A549 (cell line): ENCODE data around the gene SIN3A. TPM values are rescaled to one million over a fixed set of nuclear protein-coding genes. Genes with fewer than 3 reads are reported as not detected.

Experiments
- ATAC-seq, 2 experiments: fragments of 200-7000 bp in 1 of 2; fragments of >200 bp in 1 of 2; cut with Nextera tagmentation in 1 of 2; cut with Tn5 transposase in 1 of 2; 3 replicates each; pipeline versions ENCODE4 v1.8.0 to v1.9.1; 2018 to 2020; ENCODE audit warnings: mild to moderate bottlenecking in 1 of 2, moderate library complexity in 1 of 2
- CTCF ChIA-PET: fragments of 300-600 bp; sonication (Branson Sonifier 250); formaldehyde crosslinking; extraction: SDS; loops from one replicate; lab custom pipeline; 2021; ENCODE audit warnings: antibody characterized with exemption, inconsistent platforms; lab: Yijun Ruan, JAX
- POLR2A ChIA-PET: fragments of 350-600 bp; formaldehyde crosslinking; extraction: SDS; loops from one replicate; lab custom pipeline; 2021; ENCODE audit warnings: antibody characterized with exemption, inconsistent platforms; lab: Yijun Ruan, JAX
- DNase-seq, 2 experiments: peaks; one replicate each; pipeline versions ENCODE4 v3.0.0 to v3.0.0-alpha.2; 2011 to 2016; ENCODE audit warnings: low read depth in 1 of 2, low spot score in 1 of 2
- FAIRE-seq: peaks from 2 replicates; lab custom pipeline; 2011; peaks lifted over from hg19 to GRCh38; lab: Jason Lieb, UNC
- H3K27ac ChIP-seq, 2 experiments: fragments of >200 bp; sonication (Bioruptor Twin); formaldehyde crosslinking; 3 replicates each; pipeline ENCODE4 v1.5.1; 2016 to 2017
- H3K4me1 ChIP-seq: fragments of >200 bp; sonication (Bioruptor Twin); formaldehyde crosslinking; 3 replicates; pipeline ENCODE4 v1.6.1; 2016
- H3K4me2 ChIP-seq: fragments of >200 bp; sonication (Bioruptor Twin); formaldehyde crosslinking; 3 replicates; pipeline ENCODE4 v1.6.1; 2016
- H3K4me3 ChIP-seq: fragments of >200 bp; sonication (Bioruptor Twin); formaldehyde crosslinking; 3 replicates; pipeline ENCODE4 v1.5.1; 2016
- H3K9me3 ChIP-seq: fragments of >200 bp; sonication (Bioruptor Twin); formaldehyde crosslinking; 3 replicates; pipeline ENCODE4 v1.6.1; 2016
- BCL3 ChIP-seq: fragments of >200 bp; sonication (Bioruptor Twin); formaldehyde crosslinking; IDR thresholded peaks from 3 replicates; pipeline ENCODE4 v1.6.1; 2016
- CBX2 ChIP-seq: fragments of 200-600 bp; sonication (generic); IDR thresholded peaks from 2 replicates; pipeline ENCODE4 v1.6.1; 2016; ENCODE audit warnings: low read depth, mild to moderate bottlenecking, borderline replicate concordance
- CBX8 ChIP-seq: fragments of 200-600 bp; sonication (generic); IDR thresholded peaks from 2 replicates; pipeline ENCODE4 v1.6.1; 2016
- CEBPB ChIP-seq, 2 experiments: fragments of >200 bp in 1 of 2; sonication (Bioruptor Twin) in 1 of 2; formaldehyde crosslinking in 1 of 2; IDR thresholded peaks; 2 replicates each; pipeline ENCODE4 v1.6.1; 2012 to 2016
- CHD2 ChIP-seq: fragments of 150-350 bp; IDR thresholded peaks from 2 replicates; pipeline ENCODE4 v1.6.1; 2014; ENCODE audit warnings: low read length; ENCODE audit not compliant: partially characterized antibody
- EHF ChIP-seq: fragments of 250-450 bp; sonication (Bioruptor Pico); IDR thresholded peaks from 2 replicates; pipeline ENCODE4 v1.5.0; 2020; ENCODE audit warnings: mild to moderate bottlenecking
- EHMT2 ChIP-seq: fragments of 200-600 bp; sonication (generic); IDR thresholded peaks from 2 replicates; pipeline ENCODE4 v1.6.1; 2016; ENCODE audit warnings: antibody characterized with exemption, low read depth, mild to moderate bottlenecking, moderate library complexity
- ELK1 ChIP-seq: fragments of 150-350 bp; IDR thresholded peaks from 2 replicates; pipeline ENCODE4 v1.6.1; 2014; ENCODE audit warnings: low read depth, mild to moderate bottlenecking, low read length
- ESRRA ChIP-seq: fragments of 150-350 bp; IDR thresholded peaks from 2 replicates; pipeline ENCODE4 v1.6.1; 2014; ENCODE audit warnings: mild to moderate bottlenecking, low read length, borderline replicate concordance
- FOSL2 ChIP-seq, 2 experiments: fragments of 450-650 bp in 1 of 2; fragments of >200 bp in 1 of 2; sonication (Bioruptor Twin) in 1 of 2; formaldehyde crosslinking; IDR thresholded peaks; 2 replicates each; pipeline versions ENCODE4 v1.5.0 to v1.6.1; 2016 to 2020; ENCODE audit warnings: mild to moderate bottlenecking in 1 of 2, moderate library complexity in 1 of 2
- HDAC2 ChIP-seq: fragments of 200-600 bp; sonication (generic); IDR thresholded peaks from 2 replicates; pipeline ENCODE4 v1.6.1; 2016
- HOXA7 ChIP-seq: fragments of 250-450 bp; sonication (Bioruptor Pico); IDR thresholded peaks from 2 replicates; pipeline ENCODE4 v1.5.0; 2020; ENCODE audit warnings: mild to moderate bottlenecking, moderate library complexity
- HOXB13 ChIP-seq: fragments of 250-450 bp; sonication (Bioruptor Pico); IDR thresholded peaks from 2 replicates; pipeline ENCODE4 v1.5.0; 2020; ENCODE audit warnings: low read depth, mild to moderate bottlenecking, moderate library complexity
- JUN ChIP-seq, 2 experiments: fragments of >200 bp; sonication (Bioruptor Twin); formaldehyde crosslinking; IDR thresholded peaks; 2 replicates in 1 of 2; 3 replicates in 1 of 2; pipeline ENCODE4 v1.6.1; 2016 to 2017
- JUNB ChIP-seq: fragments of >200 bp; sonication (Bioruptor Twin); formaldehyde crosslinking; IDR thresholded peaks from 2 replicates; pipeline ENCODE4 v1.6.1; 2016
- KDM1A ChIP-seq: fragments of 200-600 bp; sonication (generic); IDR thresholded peaks from 2 replicates; pipeline ENCODE4 v1.6.1; 2016; ENCODE audit warnings: low read depth, mild to moderate bottlenecking
- KDM5A ChIP-seq: fragments of 200-600 bp; sonication (generic); IDR thresholded peaks from 2 replicates; pipeline ENCODE4 v1.6.1; 2016; ENCODE audit warnings: antibody characterized with exemption, mild to moderate bottlenecking
- NPAS2 ChIP-seq: fragments of 250-450 bp; sonication (Bioruptor Pico); IDR thresholded peaks from 2 replicates; pipeline ENCODE4 v1.8.0; 2022; ENCODE audit warnings: mild to moderate bottlenecking, moderate library complexity, borderline replicate concordance
- PHF8 ChIP-seq: fragments of 200-600 bp; sonication (generic); IDR thresholded peaks from 2 replicates; pipeline ENCODE4 v1.6.1; 2016; ENCODE audit warnings: low read depth, mild to moderate bottlenecking, antibody characterized with exemption, moderate library complexity, borderline replicate concordance
- POLR2A ChIP-seq: IDR thresholded peaks from 2 replicates; pipeline ENCODE4 v1.6.1; 2012; ENCODE audit warnings: mild to moderate bottlenecking, low read length
- POLR2AphosphoS2 ChIP-seq: conservative IDR thresholded peaks from 2 replicates; pipeline ENCODE4 v1.6.1; 2012; ENCODE audit warnings: low read length, improper control_type of control experiment, inconsistent platforms
- RAD21 ChIP-seq, 2 experiments: fragments of >200 bp in 1 of 2; sonication (Bioruptor Twin) in 1 of 2; formaldehyde crosslinking in 1 of 2; IDR thresholded peaks in 1 of 2; conservative IDR thresholded peaks in 1 of 2; 2 replicates in 1 of 2; 3 replicates in 1 of 2; pipeline ENCODE4 v1.6.1; 2012 to 2018; ENCODE audit warnings: inconsistent platforms in 1 of 2
- RCOR1 ChIP-seq: fragments of 150-350 bp; IDR thresholded peaks from 2 replicates; pipeline ENCODE4 v1.6.1; 2014; ENCODE audit warnings: antibody characterized with exemption, low read length, low read depth
- RFX5 ChIP-seq: fragments of 450-650 bp; IDR thresholded peaks from 2 replicates; pipeline ENCODE4 v1.7.1; 2014; ENCODE audit warnings: antibody characterized with exemption, mild to moderate bottlenecking, moderate library complexity
- RNF2 ChIP-seq: fragments of 200-600 bp; sonication (generic); IDR thresholded peaks from 2 replicates; pipeline ENCODE4 v1.6.1; 2016; ENCODE audit warnings: low read depth, mild to moderate bottlenecking, antibody characterized with exemption, moderate library complexity, borderline replicate concordance
- SREBF2 ChIP-seq: fragments of 450-650 bp; IDR thresholded peaks from 2 replicates; pipeline ENCODE4 v1.6.1; 2014; ENCODE audit warnings: mild to moderate bottlenecking, moderate library complexity
- TFCP2L1 ChIP-seq: fragments of 250-450 bp; sonication (Bioruptor Pico); IDR thresholded peaks from 2 replicates; pipeline ENCODE4 v1.5.0; 2021; ENCODE audit warnings: mild to moderate bottlenecking
- USF2 ChIP-seq: fragments of 450-650 bp; IDR thresholded peaks from 2 replicates; pipeline ENCODE4 v1.6.1; 2014; ENCODE audit warnings: antibody characterized with exemption
- ZC3H11A ChIP-seq: fragments of 450-650 bp; IDR thresholded peaks from 2 replicates; pipeline ENCODE4 v1.6.1; 2014; ENCODE audit warnings: antibody characterized with exemption, mild to moderate bottlenecking
- ZSCAN20 ChIP-seq: fragments of 250-450 bp; sonication (Bioruptor Pico); IDR thresholded peaks from 2 replicates; pipeline ENCODE4 v1.8.0; 2022; ENCODE audit warnings: mild to moderate bottlenecking, moderate library complexity
- WGBS: methylation state at CpG from one replicate; pipeline ENCODE4 v1.1.6; 2017; ENCODE audit errors: missing lambda C conversion rate; 5-methylcytosine and 5-hydroxymethylcytosine counted together
- polyA plus RNA-seq, 4 experiments: library from polyadenylated mRNA; depleted of rRNA in 3 of 4; stranded (reverse); fragments of >200 nt; fragmentation: RNase III in 1 of 4; extraction: RNeasy Plus Mini Kit Qiagen cat#74134 plus additional on column Dnase treatment in 1 of 4; gene quantifications; 2 replicates in 3 of 4; 3 replicates in 1 of 4; pipeline ENCODE4 v1.2.3, GENCODE V29; 2011 to 2017
- TF ChIP-seq, protein P1 (sequence below): IDR thresholded peaks from 2 replicates; pipeline ENCODE4 v1.6.1; 2012
- TF ChIP-seq, protein P2 (sequence below): IDR thresholded peaks from 2 replicates; pipeline ENCODE4 v1.6.1; 2012; ENCODE audit warnings: low read depth, borderline replicate concordance
- TF ChIP-seq, protein P3 (sequence below): IDR thresholded peaks from 2 replicates; pipeline ENCODE4 v1.6.1; 2012

The SIN3A gene
- polyA plus RNA-seq, 2 of the 4 experiments (the other 2 are of a cell fraction) = 35.9 to 48.7 TPM

- TF ChIP-seq BCL3 (0 out of 3 replicates have a peak, but pooled peaks have one; percentile 47), SREBF2 (no peak), ZSCAN20 (no peak), HOXA7 (CRISPR knock-in tag) (no peak)
- TF ChIP-seq, protein P1, sequence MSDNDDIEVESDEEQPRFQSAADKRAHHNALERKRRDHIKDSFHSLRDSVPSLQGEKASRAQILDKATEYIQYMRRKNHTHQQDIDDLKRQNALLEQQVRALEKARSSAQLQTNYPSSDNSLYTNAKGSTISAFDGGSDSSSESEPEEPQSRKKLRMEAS = peak; percentile 99
Measured at GRCh38 chr15:75453703-75454470, 2.4 kb upstream of the SIN3A start (continued).

DNA sequence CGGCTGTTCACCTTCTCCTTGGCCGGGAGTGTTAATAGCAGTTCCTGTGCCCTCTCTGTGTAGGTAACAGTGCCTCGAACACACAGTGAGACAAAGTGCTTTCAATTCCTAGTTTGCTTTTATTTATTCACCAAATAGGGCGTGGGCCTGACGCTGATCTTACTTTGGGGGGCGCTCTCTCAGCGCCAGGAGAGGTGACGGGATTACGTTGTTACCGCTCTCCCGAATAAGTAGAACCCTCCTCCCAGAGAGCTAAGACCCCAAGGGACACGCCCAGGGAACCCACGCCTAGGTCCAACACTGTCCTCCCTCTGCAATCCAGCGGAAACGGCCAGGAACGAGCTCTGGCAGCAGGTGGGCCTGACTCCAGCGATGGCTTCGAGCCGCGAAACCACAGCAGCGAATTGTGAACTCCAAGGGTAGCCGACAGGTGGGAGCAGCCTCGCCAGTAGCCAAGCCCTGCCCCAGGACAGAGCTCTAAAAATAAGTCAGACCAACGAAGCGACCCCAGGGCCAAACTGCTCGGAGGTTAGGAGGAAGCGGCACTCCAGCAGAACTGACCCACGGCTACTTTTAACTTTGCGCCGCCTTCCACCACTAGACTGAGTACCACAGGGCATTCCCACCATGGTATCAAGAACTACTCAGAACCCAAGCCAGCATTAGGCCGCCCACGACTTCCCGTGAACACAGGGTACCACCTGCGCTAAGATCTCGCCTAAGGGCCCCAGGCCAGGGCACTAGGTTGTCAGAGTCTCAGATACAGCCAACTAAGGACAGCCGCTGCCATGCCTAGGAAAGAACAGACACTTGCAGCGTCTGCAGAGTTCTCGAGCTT lies 1.6 kb upstream of the SIN3A start:
- peak; percentile 25 to 64 for DNase-seq
- 6% methylated on average over 35 of the region's 38 CpGs for WGBS
- no peak for TF ChIP-seq RCOR1
- TF ChIP-seq RFX5 = no peak
- no peak for TF ChIP-seq CHD2
- TF ChIP-seq HDAC2 = no peak
- no peak for TF ChIP-seq EHMT2
- no peak for TF ChIP-seq JUNB
- no peak for TF ChIP-seq USF2
- TF ChIP-seq RAD21 (conservative IDR thresholded peaks at IDR 0.05 in 1 of 2, IDR thresholded peaks at IDR 0.05 in 1 of 2) = peak in 1 of 2 experiments; percentile 33; a peak in 1 of 5 replicates
- TF ChIP-seq ELK1 = no peak
- TF ChIP-seq, protein P2, sequence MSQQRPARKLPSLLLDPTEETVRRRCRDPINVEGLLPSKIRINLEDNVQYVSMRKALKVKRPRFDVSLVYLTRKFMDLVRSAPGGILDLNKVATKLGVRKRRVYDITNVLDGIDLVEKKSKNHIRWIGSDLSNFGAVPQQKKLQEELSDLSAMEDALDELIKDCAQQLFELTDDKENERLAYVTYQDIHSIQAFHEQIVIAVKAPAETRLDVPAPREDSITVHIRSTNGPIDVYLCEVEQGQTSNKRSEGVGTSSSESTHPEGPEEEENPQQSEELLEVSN = no peak
- TF ChIP-seq TFCP2L1 (CRISPR knock-in tag) = 0 out of 2 replicates have a peak, but pooled peaks have one; percentile 14
- TF ChIP-seq FOSL2 (IDR thresholded peaks at IDR 0.05) = no peak
- TF ChIP-seq FOSL2 (CRISPR knock-in tag; IDR thresholded peaks at IDR 0.05) = no peak
- TF ChIP-seq CEBPB (IDR thresholded peaks at IDR 0.05) = no peak
- no peak for TF ChIP-seq NPAS2 (CRISPR knock-in tag)
- TF ChIP-seq CBX8 = no peak
- no peak for TF ChIP-seq PHF8
- no peak for TF ChIP-seq JUN (IDR thresholded peaks at IDR 0.05)
- TF ChIP-seq CBX2 = no peak
- no peak for TF ChIP-seq ZC3H11A
- TF ChIP-seq POLR2A = no peak
- no peak for TF ChIP-seq ESRRA
- TF ChIP-seq, protein P3, sequence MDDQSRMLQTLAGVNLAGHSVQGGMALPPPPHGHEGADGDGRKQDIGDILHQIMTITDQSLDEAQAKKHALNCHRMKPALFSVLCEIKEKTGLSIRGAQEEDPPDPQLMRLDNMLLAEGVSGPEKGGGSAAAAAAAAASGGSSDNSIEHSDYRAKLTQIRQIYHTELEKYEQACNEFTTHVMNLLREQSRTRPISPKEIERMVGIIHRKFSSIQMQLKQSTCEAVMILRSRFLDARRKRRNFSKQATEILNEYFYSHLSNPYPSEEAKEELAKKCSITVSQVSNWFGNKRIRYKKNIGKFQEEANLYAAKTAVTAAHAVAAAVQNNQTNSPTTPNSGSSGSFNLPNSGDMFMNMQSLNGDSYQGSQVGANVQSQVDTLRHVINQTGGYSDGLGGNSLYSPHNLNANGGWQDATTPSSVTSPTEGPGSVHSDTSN = no peak
- TF ChIP-seq RNF2 = no peak; the same call in 1 of the 2 replicates
- TF ChIP-seq EHF = no peak
- TF ChIP-seq KDM5A = no peak
- TF ChIP-seq HOXB13 (CRISPR knock-in tag) = no peak
- no peak for TF ChIP-seq HOXA7 (CRISPR knock-in tag)
- no peak for TF ChIP-seq POLR2AphosphoS2
- no peak for TF ChIP-seq KDM1A

More for the DNA sequence above, 1.6 kb upstream of the SIN3A start:
- Histone ChIP-seq H3K27ac (peak overlapping the region; percentile 91 to 92), H3K9me3 (no peaks in the 10 kb centered on the region), H3K4me1 (peaks cover 18% of the 10 kb centered on the region), H3K4me3 (peak overlapping the region; percentile 58), H3K4me2 (peak overlapping the region; percentile 93)
- no peak for FAIRE-seq
- ChIA-PET POLR2A (interaction anchor here (1.0 to 7.3 kb wide), 9 partner anchors 9 to 458 kb away, joined by 3 to 148 read pairs (median 4); partner anchors contain the start of genes IMP3, MAN2C1, PTPN9 and SCAMP5), CTCF (interaction anchor here (1.0 to 7.0 kb wide), 8 partner anchors 9 to 195 kb away, joined by 3 to 49 read pairs (median 4); partner anchors contain the start of genes MAN2C1, PTPN9 and SNX33)
- ATAC-seq = no peak
